LNCAP (cell line): ENCODE results near the gene FBXL15.

Source experiments
- CTCF ChIP-seq: fragments of 450-650 bp; IDR thresholded peaks from 2 replicates; pipeline ENCODE4 v1.5.1; 2017; ENCODE audit warnings: mild to moderate bottlenecking

Gene FBXL15

GRCh38 chr10:102394801-102395399 is 25.7 kb upstream of the FBXL15 start:
- no peak for TF ChIP-seq CTCF

GRCh38 chr10:102395400-102396316 is 25.0 kb upstream of the FBXL15 start, which contains the start of gene NFKB2:
TSS of gene NFKB2 (plus strand) at chr10:102395705. CDS start at chr10:102395960, 255 bp downstream.
- no peak for TF ChIP-seq CTCF

GRCh38 chr10:102396317-102396650 is 24.4 kb upstream of the FBXL15 start:
- TF ChIP-seq CTCF, result no peak

GRCh38 chr10:102396730-102397151 is 23.9 kb upstream of the FBXL15 start:
- TF ChIP-seq CTCF, result no peak

- no peak for TF ChIP-seq CTCF
Observed at GRCh38 chr10:102397222-102398171, 23.1 kb upstream of the FBXL15 start.

- TF ChIP-seq CTCF, result no peak
Observed at GRCh38 chr10:102398172-102399020, 22.2 kb upstream of the FBXL15 start.
